Mesendoderm (in vitro differentiated cells): ENCODE data around the gene CHCHD2.
"Not testable (repeated sequence)": the region's sequence is repeated elsewhere in the genome, so short reads cannot be mapped to it uniquely, and the experiment has no call there.

Experiments
- DNase-seq: peaks from one replicate; pipeline ENCODE4 v3.0.0; 2013
- H2AK5ac ChIP-seq: 2 replicates; pipeline ENCODE4 v1.6.1; 2013; ENCODE audit warnings: low read length, inconsistent platforms
- H2BK120ac ChIP-seq: 2 replicates; pipeline ENCODE4 v1.6.1; 2013; ENCODE audit warnings: low read depth, mild to moderate bottlenecking, low read length, moderate library complexity, mixed read lengths
- H2BK15ac ChIP-seq: replicated peaks from 2 replicates; pipeline ENCODE4 v1.6.1; 2013; ENCODE audit warnings: low read depth, mild to moderate bottlenecking, moderate library complexity
- H2BK5ac ChIP-seq: 2 replicates; pipeline ENCODE4 v1.6.1; 2013; ENCODE audit warnings: low read length, inconsistent platforms
- H3K18ac ChIP-seq: 2 replicates; pipeline ENCODE4 v1.6.1; 2013; ENCODE audit warnings: mild to moderate bottlenecking, low read length, mixed read lengths
- H3K23ac ChIP-seq: one replicate; pipeline ENCODE4 v1.6.1; 2013; ENCODE audit warnings: low read length
- H3K27ac ChIP-seq: 2 replicates; pipeline ENCODE4 v1.5.1; 2013; ENCODE audit warnings: low read depth, mild to moderate bottlenecking, inconsistent platforms, low read length, moderate library complexity
- H3K27me3 ChIP-seq: 2 replicates; pipeline ENCODE4 v1.6.1; 2013; ENCODE audit warnings: low read length, control low read depth, mild to moderate bottlenecking, inconsistent platforms; ENCODE audit not compliant: insufficient read depth, poor library complexity
- H3K36me3 ChIP-seq: 2 replicates; pipeline ENCODE4 v1.6.1; 2013; ENCODE audit warnings: low read length, inconsistent platforms; ENCODE audit not compliant: control insufficient read depth, insufficient read depth
- H3K4ac ChIP-seq: one replicate; pipeline ENCODE4 v1.6.1; 2013; ENCODE audit warnings: low read depth, mild to moderate bottlenecking, low read length, moderate library complexity
- H3K4me1 ChIP-seq: 2 replicates; pipeline ENCODE4 v1.6.1; 2013; ENCODE audit warnings: low read depth, low read length, inconsistent platforms; ENCODE audit not compliant: control insufficient read depth
- H3K4me2 ChIP-seq: 2 replicates; pipeline ENCODE4 v1.6.1; 2013; ENCODE audit warnings: low read length
- H3K4me3 ChIP-seq: 2 replicates; pipeline ENCODE4 v1.5.1; 2013; ENCODE audit warnings: mild to moderate bottlenecking, low read length
- H3K56ac ChIP-seq: one replicate; pipeline ENCODE4 v1.6.1; 2013; ENCODE audit warnings: low read length
- H3K79me1 ChIP-seq: 2 replicates; pipeline ENCODE4 v1.6.1; 2013; ENCODE audit warnings: low read length, inconsistent platforms
- H3K79me2 ChIP-seq: 2 replicates; pipeline ENCODE4 v1.6.1; 2013; ENCODE audit warnings: mild to moderate bottlenecking, low read length; ENCODE audit not compliant: control insufficient read depth, insufficient read depth
- H3K9ac ChIP-seq: 2 replicates; pipeline ENCODE4 v1.6.1; 2013; ENCODE audit warnings: low read length, inconsistent platforms
- H4K5ac ChIP-seq: one replicate; pipeline ENCODE4 v1.6.1; 2013; ENCODE audit warnings: low read length
- H4K8ac ChIP-seq: one replicate; pipeline ENCODE4 v1.6.1; 2013; ENCODE audit warnings: low read depth, mild to moderate bottlenecking, control low read depth, low read length, moderate library complexity
- WGBS: extraction: QIAGEN DNeasy Blood & Tissue Kit; methylation state at CpG from one replicate; pipeline ENCODE4 v1.1.7; 2013; ENCODE audit warnings: low lambda C conversion rate, missing lambda C conversion rate; ENCODE audit not compliant: insufficient coverage; ENCODE audit errors: extremely low coverage; 5-methylcytosine and 5-hydroxymethylcytosine counted together

Gene CHCHD2

GRCh38 chr7:56104138-56104537 is 2.1 kb downstream of the CHCHD2 start:
- not testable (repeated sequence) for H2BK5ac ChIP-seq, H2AK5ac ChIP-seq, H2BK120ac ChIP-seq, H4K8ac ChIP-seq, H3K27ac ChIP-seq, H3K27me3 ChIP-seq, H3K9ac ChIP-seq, H3K23ac ChIP-seq, H3K79me1 ChIP-seq, DNase-seq, H3K56ac ChIP-seq, H4K5ac ChIP-seq, H3K4ac ChIP-seq, H3K4me3 ChIP-seq, H3K4me1 ChIP-seq, H3K36me3 ChIP-seq, H2BK15ac ChIP-seq, H3K18ac ChIP-seq, H3K4me2 ChIP-seq
- H3K79me2 ChIP-seq = peaks cover 14% of the 10 kb centered on the region
- no CpG with 5 or more reads among the region's 9 CpGs for WGBS

GRCh38 chr7:56099653-56100052 is 6.6 kb downstream of the CHCHD2 start:
- no peaks in the 10 kb centered on the region for H3K4me1 ChIP-seq
- no peak overlapping the region for H2BK5ac ChIP-seq
- DNase-seq = no peak
- H3K27me3 ChIP-seq = no peaks in the 10 kb centered on the region
- no peak overlapping the region for H4K5ac ChIP-seq
- no peak overlapping the region for H3K4me2 ChIP-seq
- no peak overlapping the region for H3K4me3 ChIP-seq
- peaks cover 3% of the 10 kb centered on the region for H3K79me1 ChIP-seq
- no peak overlapping the region for H3K18ac ChIP-seq
- peaks cover 8% of the 10 kb centered on the region for H3K36me3 ChIP-seq
- H3K9ac ChIP-seq = no peak overlapping the region
- no peak overlapping the region for H3K56ac ChIP-seq
- H3K79me2 ChIP-seq = peaks cover under 1% of the 10 kb centered on the region
- no peak overlapping the region for H2BK15ac ChIP-seq
- H3K4ac ChIP-seq = no peak overlapping the region
- no peak overlapping the region for H2BK120ac ChIP-seq
- no peak overlapping the region for H2AK5ac ChIP-seq
- no peak overlapping the region for H3K27ac ChIP-seq
- H3K23ac ChIP-seq = no peak overlapping the region
- no CpG with 5 or more reads among the region's 3 CpGs for WGBS
- no peak overlapping the region for H4K8ac ChIP-seq

DNA sequence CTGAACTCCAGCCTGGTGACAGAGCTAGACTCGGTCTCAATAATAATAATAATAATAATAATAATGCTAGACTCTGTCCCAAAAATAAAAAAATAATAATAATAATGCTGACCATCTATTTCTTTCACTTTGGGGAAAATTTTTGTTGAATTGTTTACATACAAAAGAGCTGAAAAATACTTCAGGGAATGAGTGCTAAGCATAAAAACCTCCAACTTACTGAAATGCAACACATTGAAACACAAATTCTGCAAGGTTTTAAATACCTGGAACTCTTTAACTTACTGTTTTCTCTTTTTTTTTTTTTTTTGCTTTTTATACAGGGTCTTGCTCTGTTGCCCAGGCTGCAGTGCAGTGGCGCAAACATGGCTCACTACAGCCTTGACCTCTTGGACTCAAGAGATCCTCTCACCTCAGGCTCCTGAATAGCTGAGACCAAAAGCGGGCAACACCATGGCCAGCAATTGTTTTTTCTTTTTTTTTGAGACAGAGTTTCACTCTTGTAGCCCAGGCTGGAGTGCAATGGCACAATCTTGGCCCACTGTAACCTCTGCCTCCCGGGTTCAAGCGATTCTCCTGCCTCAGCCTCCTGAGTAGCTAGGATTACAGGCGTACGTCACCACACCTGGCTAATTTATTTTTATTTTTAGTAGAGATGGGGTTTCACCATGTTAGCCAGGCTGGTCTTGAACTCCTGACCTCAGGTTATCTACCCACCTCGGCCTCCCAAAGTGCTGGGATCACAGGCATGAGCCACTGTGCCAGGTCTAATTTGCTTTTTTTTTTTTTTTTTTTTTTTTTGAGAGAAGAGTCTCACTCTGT is 7.9 kb downstream of the CHCHD2 start:
- H2AK5ac ChIP-seq, H3K9ac ChIP-seq, H2BK120ac ChIP-seq, H4K8ac ChIP-seq, H3K18ac ChIP-seq, H3K79me2 ChIP-seq, H2BK15ac ChIP-seq, DNase-seq, H3K4me3 ChIP-seq, H3K56ac ChIP-seq, H3K27me3 ChIP-seq, H3K23ac ChIP-seq, H4K5ac ChIP-seq, H3K79me1 ChIP-seq, H2BK5ac ChIP-seq, H3K36me3 ChIP-seq, H3K4me2 ChIP-seq, H3K27ac ChIP-seq, H3K4ac ChIP-seq, H3K4me1 ChIP-seq: not testable (repeated sequence)
- WGBS = no CpG with 5 or more reads among the region's 8 CpGs

- Histone ChIP-seq H3K4me3 (no peak overlapping the region), H3K27ac (no peak overlapping the region), H2BK15ac (no peak overlapping the region), H3K23ac (no peak overlapping the region), H4K5ac (no peak overlapping the region), H3K79me2 (no peaks in the 10 kb centered on the region), H3K9ac (no peak overlapping the region), H3K79me1 (no peaks in the 10 kb centered on the region), H3K4ac (no peak overlapping the region), H3K18ac (no peak overlapping the region), H3K4me2 (no peak overlapping the region), H3K36me3 (peaks cover 2% of the 10 kb centered on the region), H2BK5ac (no peak overlapping the region), H3K27me3 (no peaks in the 10 kb centered on the region), H2AK5ac (no peak overlapping the region), H4K8ac (no peak overlapping the region), H3K4me1 (no peaks in the 10 kb centered on the region), H3K56ac (no peak overlapping the region), H2BK120ac (no peak overlapping the region)
- no CpG with 5 or more reads among the region's 5 CpGs for WGBS
- no peak for DNase-seq
Observed at GRCh38 chr7:56097700-56098099, 8.6 kb downstream of the CHCHD2 start.

GRCh38 chr7:56092789-56093531 is 13.3 kb downstream of the CHCHD2 start, which contains the start of gene PHKG1:
TSS of gene PHKG1 (minus strand) at chr7:56092952. CDS start at chr7:56088941, 4,011 bp downstream.
- Histone ChIP-seq H3K4ac (no peak within 1 kb of the TSS), H2BK5ac (no peak within 1 kb of the TSS), H3K36me3 (no peaks in the 10 kb centered on the region), H3K9ac (no peak within 1 kb of the TSS), H2BK120ac (no peak within 1 kb of the TSS), H3K27me3 (no peaks in the 10 kb centered on the region), H3K4me3 (no peak within 1 kb of the TSS), H2BK15ac (no peak within 1 kb of the TSS), H3K56ac (peak within 1 kb of the TSS; percentile 15), H3K27ac (no peak within 1 kb of the TSS), H3K4me2 (no peak within 1 kb of the TSS), H4K8ac (no peak within 1 kb of the TSS), H3K79me1 (no peaks in the 10 kb centered on the region), H2AK5ac (no peak within 1 kb of the TSS), H3K23ac (no peak within 1 kb of the TSS), H4K5ac (no peak within 1 kb of the TSS), H3K4me1 (no peaks in the 10 kb centered on the region), H3K18ac (no peak within 1 kb of the TSS), H3K79me2 (no peaks in the 10 kb centered on the region)
- no CpG with 5 or more reads among the region's 19 CpGs for WGBS
- peak; percentile 48 for DNase-seq
